GM23338 (cell line): ENCODE measurements around the gene TMEM94. TPM values are rescaled to one million over a fixed set of nuclear protein-coding genes. Genes with fewer than 3 reads are reported as not detected.

ENCODE experiments used
- ATAC-seq: fragments of 200-7000 bp; cut with Tn5 transposase; 3 replicates; pipeline ENCODE4 v1.9.1; 2020
- DNase-seq: peaks from one replicate; pipeline ENCODE4 v3.0.0-alpha.2; 2015; ENCODE audit warnings: low spot score
- H2AFZ ChIP-seq: fragments of 200-600 bp; sonication (generic); 2 replicates; pipeline ENCODE4 v1.8.0; 2016; ENCODE audit warnings: antibody characterized with exemption, mild to moderate bottlenecking, moderate library complexity
- H3F3A ChIP-seq: fragments of 200-600 bp; sonication (generic); replicated peaks from 2 replicates; pipeline ENCODE4 v1.8.0; 2017; ENCODE audit warnings: antibody characterized with exemption, mixed run types, low read depth
- H3K27ac ChIP-seq: fragments of 200-600 bp; sonication (generic); 2 replicates; pipeline ENCODE4 v1.6.1; 2016; ENCODE audit warnings: low read depth
- H3K27me3 ChIP-seq: fragments of 200-600 bp; sonication (generic); 2 replicates; pipeline ENCODE4 v1.8.0; 2016; ENCODE audit warnings: mild to moderate bottlenecking, mixed run types, moderate library complexity; ENCODE audit not compliant: insufficient read depth
- H3K36me3 ChIP-seq: fragments of 200-600 bp; sonication (generic); 2 replicates; pipeline ENCODE4 v1.8.0; 2016; ENCODE audit warnings: mild to moderate bottlenecking; ENCODE audit not compliant: insufficient read depth
- H3K4me1 ChIP-seq: fragments of 200-600 bp; sonication (generic); 2 replicates; pipeline ENCODE4 v1.8.0; 2016; ENCODE audit warnings: mild to moderate bottlenecking, moderate library complexity; ENCODE audit not compliant: insufficient read depth
- H3K4me2 ChIP-seq: fragments of 200-600 bp; sonication (generic); 2 replicates; pipeline ENCODE4 v1.7.1; 2017; ENCODE audit warnings: mixed run types
- H3K4me3 ChIP-seq: fragments of 200-600 bp; sonication (generic); 2 replicates; pipeline ENCODE4 v1.6.1; 2016; ENCODE audit warnings: mixed run types
- H3K79me2 ChIP-seq: fragments of 200-600 bp; sonication (generic); replicated peaks from 2 replicates; pipeline ENCODE4 v1.8.0; 2017; ENCODE audit warnings: mild to moderate bottlenecking; ENCODE audit not compliant: insufficient read depth
- H3K9me2 ChIP-seq: fragments of 200-600 bp; sonication (generic); 2 replicates; pipeline ENCODE4 v1.8.0; 2017; ENCODE audit not compliant: insufficient read depth
- H4K20me1 ChIP-seq: fragments of 200-600 bp; sonication (generic); replicated peaks from 2 replicates; pipeline ENCODE4 v1.8.0; 2017; ENCODE audit warnings: mild to moderate bottlenecking; ENCODE audit not compliant: insufficient read depth
- H3K27ac Mint-ChIP-seq: 2 replicates; pipeline ENCODE4 v1.8.0; 2020; ENCODE audit warnings: inconsistent platforms, mild to moderate bottlenecking, moderate library complexity, mixed read lengths
- H3K27me3 Mint-ChIP-seq: 3 replicates; pipeline ENCODE4 v1.8.0; 2022; ENCODE audit warnings: low read depth, mild to moderate bottlenecking, moderate library complexity, mixed read lengths, inconsistent platforms; ENCODE audit not compliant: insufficient read depth, poor library complexity
- H3K36me3 Mint-ChIP-seq: 3 replicates; pipeline ENCODE4 v1.8.0; 2021; ENCODE audit warnings: low read depth, mild to moderate bottlenecking, inconsistent platforms, moderate library complexity, mixed read lengths
- H3K4me1 Mint-ChIP-seq: 3 replicates; pipeline ENCODE4 v1.8.0; 2020; ENCODE audit warnings: mild to moderate bottlenecking, inconsistent platforms, mixed read lengths
- H3K4me3 Mint-ChIP-seq: 3 replicates; pipeline ENCODE4 v1.8.0; 2021; ENCODE audit warnings: moderate library complexity, mild to moderate bottlenecking, inconsistent platforms, mixed read lengths
- H3K9me3 Mint-ChIP-seq: 3 replicates; pipeline ENCODE4 v1.8.0; 2020; ENCODE audit warnings: moderate library complexity, mild to moderate bottlenecking, inconsistent platforms, mixed read lengths
- CREB1 ChIP-seq: fragments of 250-450 bp; sonication (Bioruptor Pico); IDR thresholded peaks from 2 replicates; pipeline ENCODE4 v1.5.0; 2020; ENCODE audit warnings: low read depth, mild to moderate bottlenecking, moderate library complexity
- CTCF ChIP-seq, 2 experiments: fragments of 200-600 bp in 1 of 2; sonication (generic) in 1 of 2; conservative IDR thresholded peaks; 2 replicates each; pipeline versions ENCODE4 v1.5.1 to v1.6.1; 2016 to 2017; ENCODE audit warnings: antibody characterized with exemption in 2 of 2, low read depth in 2 of 2, mild to moderate bottlenecking in 2 of 2, moderate library complexity in 1 of 2
- ETS1 ChIP-seq: IDR thresholded peaks from 2 replicates; pipeline ENCODE4 v1.6.1; 2016; ENCODE audit warnings: antibody characterized with exemption
- EZH2 ChIP-seq: fragments of 200-600 bp; sonication (generic); IDR thresholded peaks from one replicate; pipeline ENCODE4 v1.8.0; 2017; ENCODE audit warnings: antibody characterized with exemption, mild to moderate bottlenecking, low read depth; ENCODE audit not compliant: unreplicated experiment
- EZH2phosphoT487 ChIP-seq: fragments of 200-600 bp; sonication (generic); IDR thresholded peaks from one replicate; pipeline ENCODE4 v1.8.1; 2018; ENCODE audit warnings: antibody characterized with exemption; ENCODE audit not compliant: unreplicated experiment
- JUNB ChIP-seq: IDR thresholded peaks from one replicate; pipeline ENCODE4 v1.6.1; 2016; ENCODE audit warnings: antibody characterized with exemption; ENCODE audit not compliant: unreplicated experiment
- NANOG ChIP-seq: IDR thresholded peaks from 2 replicates; pipeline ENCODE4 v1.6.1; 2016; ENCODE audit warnings: antibody characterized with exemption, borderline replicate concordance
- POLR2AphosphoS5 ChIP-seq: IDR thresholded peaks from 2 replicates; pipeline ENCODE4 v1.6.1; 2016; ENCODE audit warnings: antibody characterized with exemption, low read depth
- STAT1 ChIP-seq: IDR thresholded peaks from one replicate; pipeline ENCODE4 v1.6.1; 2016; ENCODE audit warnings: antibody characterized with exemption; ENCODE audit not compliant: unreplicated experiment
- ZNF114 ChIP-seq: fragments of 250-450 bp; sonication (Bioruptor Pico); IDR thresholded peaks from 2 replicates; pipeline ENCODE4 v1.5.0; 2020; ENCODE audit warnings: mild to moderate bottlenecking, moderate library complexity
- ZNF331 ChIP-seq: fragments of 250-450 bp; sonication (Bioruptor Pico); IDR thresholded peaks from 2 replicates; pipeline ENCODE4 v1.5.0; 2020; ENCODE audit warnings: low read depth, mild to moderate bottlenecking, moderate library complexity
- polyA plus RNA-seq: library from polyadenylated mRNA; unstranded; fragments of >200 nt; fragmentation: Nextera tagmentation; extraction: Ambion mirVana; gene quantifications from 2 replicates; pipeline ENCODE4 v1.2.1, GENCODE V29; 2016
- total RNA-seq: library from RNA; depleted of rRNA; stranded (reverse); fragments of >200 nt; shearing (Covaris generic); gene quantifications from 2 replicates; pipeline ENCODE4 v1.2.3, GENCODE V29; 2014
- TF ChIP-seq, protein P1 (sequence below): IDR thresholded peaks from one replicate; pipeline ENCODE4 v1.6.1; 2018; ENCODE audit warnings: antibody characterized with exemption; ENCODE audit not compliant: unreplicated experiment
- TF ChIP-seq, protein P2 (sequence below): fragments of 250-450 bp; sonication (Bioruptor Pico); IDR thresholded peaks from 2 replicates; pipeline ENCODE4 v1.5.0; 2020; ENCODE audit warnings: mild to moderate bottlenecking, moderate library complexity

TMEM94 gene
- total and polyA plus RNA-seq, 2 experiments from 2014 or later = 24.0 to 66.0 TPM

GRCh38 chr17:75473246-75473645 lies 16.8 kb downstream of the TMEM94 start:
- H3K27ac Mint-ChIP-seq = no peak overlapping the region
- H3K4me2 ChIP-seq = no peak overlapping the region
- 0 out of 2 replicates have a peak, but pooled peaks cover 1% of the 10 kb centered on the region for H3K4me1 ChIP-seq
- H3K9me3 Mint-ChIP-seq = no peaks in the 10 kb centered on the region
- H3K79me2 ChIP-seq = no peaks in the 10 kb centered on the region
- H3K36me3 Mint-ChIP-seq = peaks cover 9% of the 10 kb centered on the region; the same call in 2 of the 3 replicates
- no peaks in the 10 kb centered on the region for H3K27me3 ChIP-seq
- H3F3A ChIP-seq = no peaks in the 10 kb centered on the region
- H2AFZ ChIP-seq = no peak overlapping the region
- no peak overlapping the region for H3K27ac ChIP-seq
- H3K4me1 Mint-ChIP-seq = no peaks in the 10 kb centered on the region; the same call in 1 of the 3 replicates
- TF ChIP-seq ETS1 (no peak), JUNB (no peak), ZNF331 (CRISPR knock-in tag) (no peak), ZNF114 (no peak), EZH2phosphoT487 (no peak), STAT1 (no peak), CREB1 (CRISPR knock-in tag) (no peak), POLR2AphosphoS5 (no peak), NANOG (no peak), CTCF (conservative IDR thresholded peaks at IDR 0.05; ENCODE audit: low read depth in 2 of 2) (no peak), EZH2 (no peak)
- TF ChIP-seq, protein P1, sequence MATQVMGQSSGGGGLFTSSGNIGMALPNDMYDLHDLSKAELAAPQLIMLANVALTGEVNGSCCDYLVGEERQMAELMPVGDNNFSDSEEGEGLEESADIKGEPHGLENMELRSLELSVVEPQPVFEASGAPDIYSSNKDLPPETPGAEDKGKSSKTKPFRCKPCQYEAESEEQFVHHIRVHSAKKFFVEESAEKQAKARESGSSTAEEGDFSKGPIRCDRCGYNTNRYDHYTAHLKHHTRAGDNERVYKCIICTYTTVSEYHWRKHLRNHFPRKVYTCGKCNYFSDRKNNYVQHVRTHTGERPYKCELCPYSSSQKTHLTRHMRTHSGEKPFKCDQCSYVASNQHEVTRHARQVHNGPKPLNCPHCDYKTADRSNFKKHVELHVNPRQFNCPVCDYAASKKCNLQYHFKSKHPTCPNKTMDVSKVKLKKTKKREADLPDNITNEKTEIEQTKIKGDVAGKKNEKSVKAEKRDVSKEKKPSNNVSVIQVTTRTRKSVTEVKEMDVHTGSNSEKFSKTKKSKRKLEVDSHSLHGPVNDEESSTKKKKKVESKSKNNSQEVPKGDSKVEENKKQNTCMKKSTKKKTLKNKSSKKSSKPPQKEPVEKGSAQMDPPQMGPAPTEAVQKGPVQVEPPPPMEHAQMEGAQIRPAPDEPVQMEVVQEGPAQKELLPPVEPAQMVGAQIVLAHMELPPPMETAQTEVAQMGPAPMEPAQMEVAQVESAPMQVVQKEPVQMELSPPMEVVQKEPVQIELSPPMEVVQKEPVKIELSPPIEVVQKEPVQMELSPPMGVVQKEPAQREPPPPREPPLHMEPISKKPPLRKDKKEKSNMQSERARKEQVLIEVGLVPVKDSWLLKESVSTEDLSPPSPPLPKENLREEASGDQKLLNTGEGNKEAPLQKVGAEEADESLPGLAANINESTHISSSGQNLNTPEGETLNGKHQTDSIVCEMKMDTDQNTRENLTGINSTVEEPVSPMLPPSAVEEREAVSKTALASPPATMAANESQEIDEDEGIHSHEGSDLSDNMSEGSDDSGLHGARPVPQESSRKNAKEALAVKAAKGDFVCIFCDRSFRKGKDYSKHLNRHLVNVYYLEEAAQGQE = no peak
- TF ChIP-seq, protein P2, sequence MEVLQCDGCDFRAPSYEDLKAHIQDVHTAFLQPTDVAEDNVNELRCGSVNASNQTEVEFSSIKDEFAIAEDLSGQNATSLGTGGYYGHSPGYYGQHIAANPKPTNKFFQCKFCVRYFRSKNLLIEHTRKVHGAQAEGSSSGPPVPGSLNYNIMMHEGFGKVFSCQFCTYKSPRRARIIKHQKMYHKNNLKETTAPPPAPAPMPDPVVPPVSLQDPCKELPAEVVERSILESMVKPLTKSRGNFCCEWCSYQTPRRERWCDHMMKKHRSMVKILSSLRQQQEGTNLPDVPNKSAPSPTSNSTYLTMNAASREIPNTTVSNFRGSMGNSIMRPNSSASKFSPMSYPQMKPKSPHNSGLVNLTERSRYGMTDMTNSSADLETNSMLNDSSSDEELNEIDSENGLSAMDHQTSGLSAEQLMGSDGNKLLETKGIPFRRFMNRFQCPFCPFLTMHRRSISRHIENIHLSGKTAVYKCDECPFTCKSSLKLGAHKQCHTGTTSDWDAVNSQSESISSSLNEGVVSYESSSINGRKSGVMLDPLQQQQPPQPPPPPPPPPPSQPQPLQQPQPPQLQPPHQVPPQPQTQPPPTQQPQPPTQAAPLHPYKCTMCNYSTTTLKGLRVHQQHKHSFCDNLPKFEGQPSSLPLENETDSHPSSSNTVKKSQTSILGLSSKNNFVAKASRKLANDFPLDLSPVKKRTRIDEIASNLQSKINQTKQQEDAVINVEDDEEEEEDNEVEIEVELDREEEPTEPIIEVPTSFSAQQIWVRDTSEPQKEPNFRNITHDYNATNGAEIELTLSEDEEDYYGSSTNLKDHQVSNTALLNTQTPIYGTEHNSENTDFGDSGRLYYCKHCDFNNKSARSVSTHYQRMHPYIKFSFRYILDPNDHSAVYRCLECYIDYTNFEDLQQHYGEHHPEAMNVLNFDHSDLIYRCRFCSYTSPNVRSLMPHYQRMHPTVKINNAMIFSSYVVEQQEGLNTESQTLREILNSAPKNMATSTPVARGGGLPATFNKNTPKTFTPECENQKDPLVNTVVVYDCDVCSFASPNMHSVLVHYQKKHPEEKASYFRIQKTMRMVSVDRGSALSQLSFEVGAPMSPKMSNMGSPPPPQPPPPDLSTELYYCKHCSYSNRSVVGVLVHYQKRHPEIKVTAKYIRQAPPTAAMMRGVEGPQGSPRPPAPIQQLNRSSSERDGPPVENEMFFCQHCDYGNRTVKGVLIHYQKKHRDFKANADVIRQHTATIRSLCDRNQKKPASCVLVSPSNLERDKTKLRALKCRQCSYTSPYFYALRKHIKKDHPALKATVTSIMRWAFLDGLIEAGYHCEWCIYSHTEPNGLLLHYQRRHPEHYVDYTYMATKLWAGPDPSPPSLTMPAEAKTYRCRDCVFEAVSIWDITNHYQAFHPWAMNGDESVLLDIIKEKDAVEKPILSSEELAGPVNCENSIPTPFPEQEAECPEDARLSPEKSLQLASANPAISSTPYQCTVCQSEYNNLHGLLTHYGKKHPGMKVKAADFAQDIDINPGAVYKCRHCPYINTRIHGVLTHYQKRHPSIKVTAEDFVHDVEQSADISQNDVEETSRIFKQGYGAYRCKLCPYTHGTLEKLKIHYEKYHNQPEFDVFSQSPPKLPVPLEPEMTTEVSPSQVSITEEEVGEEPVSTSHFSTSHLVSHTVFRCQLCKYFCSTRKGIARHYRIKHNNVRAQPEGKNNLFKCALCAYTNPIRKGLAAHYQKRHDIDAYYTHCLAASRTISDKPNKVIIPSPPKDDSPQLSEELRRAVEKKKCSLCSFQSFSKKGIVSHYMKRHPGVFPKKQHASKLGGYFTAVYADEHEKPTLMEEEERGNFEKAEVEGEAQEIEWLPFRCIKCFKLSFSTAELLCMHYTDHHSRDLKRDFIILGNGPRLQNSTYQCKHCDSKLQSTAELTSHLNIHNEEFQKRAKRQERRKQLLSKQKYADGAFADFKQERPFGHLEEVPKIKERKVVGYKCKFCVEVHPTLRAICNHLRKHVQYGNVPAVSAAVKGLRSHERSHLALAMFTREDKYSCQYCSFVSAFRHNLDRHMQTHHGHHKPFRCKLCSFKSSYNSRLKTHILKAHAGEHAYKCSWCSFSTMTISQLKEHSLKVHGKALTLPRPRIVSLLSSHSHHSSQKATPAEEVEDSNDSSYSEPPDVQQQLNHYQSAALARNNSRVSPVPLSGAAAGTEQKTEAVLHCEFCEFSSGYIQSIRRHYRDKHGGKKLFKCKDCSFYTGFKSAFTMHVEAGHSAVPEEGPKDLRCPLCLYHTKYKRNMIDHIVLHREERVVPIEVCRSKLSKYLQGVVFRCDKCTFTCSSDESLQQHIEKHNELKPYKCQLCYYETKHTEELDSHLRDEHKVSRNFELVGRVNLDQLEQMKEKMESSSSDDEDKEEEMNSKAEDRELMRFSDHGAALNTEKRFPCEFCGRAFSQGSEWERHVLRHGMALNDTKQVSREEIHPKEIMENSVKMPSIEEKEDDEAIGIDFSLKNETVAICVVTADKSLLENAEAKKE (CRISPR knock-in tag) = no peak
- no peaks in the 10 kb centered on the region for H3K36me3 ChIP-seq
- peaks cover 6% of the 10 kb centered on the region for H3K27me3 Mint-ChIP-seq
- no peaks in the 10 kb centered on the region for H3K9me2 ChIP-seq
- H3K4me3 ChIP-seq = no peak overlapping the region
- DNase-seq (no peak), ATAC-seq (no peak)
- H3K4me3 Mint-ChIP-seq = no peak overlapping the region
- no peaks in the 10 kb centered on the region; the same call in 1 of the 2 replicates for H4K20me1 ChIP-seq
